Activated CD8-positive, alpha-beta memory T cell treated with anti-CD3 and anti-CD28 coated beads, Interleukin-2, amount 50 U/mL, for 4 hours (primary cell): ENCODE results near the gene GALNT4.

ENCODE experiments used
- DNase-seq: peaks from one replicate; pipeline ENCODE4 v3.0.0-alpha.2; 2020

Gene GALNT4

GRCh38 chr12:89490922-89491321, 33.7 kb downstream of the GALNT4 start:
- DNase-seq = no peak

GRCh38 chr12:89486264-89486663, 38.3 kb downstream of the GALNT4 start:
- DNase-seq = no peak

- no peak for DNase-seq
Measured at GRCh38 chr12:89484470-89484869, 40.1 kb downstream of the GALNT4 start.

- no peak for DNase-seq
Measured at GRCh38 chr12:89481213-89481914, 43.2 kb downstream of the GALNT4 start.

GRCh38 chr12:89479982-89480381, 44.6 kb downstream of the GALNT4 start:
- no peak for DNase-seq

- no peak for DNase-seq
Measured at GRCh38 chr12:89477633-89478279, 46.8 kb downstream of the GALNT4 start.

GRCh38 chr12:89476904-89477595, 47.5 kb downstream of the GALNT4 start:
- no peak for DNase-seq

- DNase-seq = no peak
Measured at GRCh38 chr12:89476232-89476631, 48.4 kb downstream of the GALNT4 start.

GRCh38 chr12:89475203-89475990, 49.2 kb downstream of the GALNT4 start:
- DNase-seq = no peak

GRCh38 chr12:89474615-89475014, 50.0 kb downstream of the GALNT4 start:
- no peak for DNase-seq
